AG08396 (cell line): ENCODE measurements around the gene CFHR2.

Source experiments
- DNase-seq: peaks from one replicate; pipeline ENCODE4 v3.0.0; 2012; ENCODE audit warnings: low spot score, mixed read lengths

CFHR2 gene

DNA sequence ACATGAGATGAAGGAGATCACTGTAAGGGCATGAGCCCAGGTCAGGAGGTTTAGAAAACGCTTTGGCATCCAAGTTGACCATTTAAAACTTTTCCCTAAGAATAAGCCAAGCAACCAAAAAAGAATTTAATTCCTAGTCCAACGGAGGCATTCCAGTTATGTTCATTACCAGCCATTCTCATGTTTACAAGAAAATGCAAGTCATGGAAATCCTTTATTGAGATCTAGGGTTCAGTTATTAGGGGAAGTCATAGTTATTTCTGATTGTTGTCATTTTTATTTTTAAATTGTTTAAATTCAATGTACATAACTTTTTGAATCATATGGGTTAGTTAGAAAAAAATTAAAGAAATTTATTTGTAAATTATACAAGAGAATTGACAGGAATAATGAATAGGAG is 58.3 kb downstream of the CFHR2 start:
- no peak for DNase-seq

DNA sequence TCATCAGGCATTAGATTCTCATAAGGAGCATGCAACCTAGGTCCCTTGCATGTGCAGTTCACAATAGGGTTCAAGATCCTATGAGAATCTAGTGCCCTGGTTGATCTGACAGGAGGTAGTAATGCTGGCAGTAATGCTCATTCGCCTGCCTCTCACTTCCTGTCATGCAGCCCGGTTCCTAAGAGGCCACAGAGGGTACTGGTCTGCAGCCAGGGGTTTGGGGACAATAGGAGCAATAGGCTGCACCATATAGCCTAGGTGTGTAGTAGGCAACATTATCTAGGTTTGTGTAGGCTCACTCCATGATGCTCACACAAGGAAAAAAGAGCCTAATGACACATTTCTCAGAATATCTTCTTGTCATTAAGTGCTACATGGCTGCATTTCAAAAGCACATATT is 59.6 kb downstream of the CFHR2 start:
- no peak for DNase-seq

- DNase-seq = no peak
Measured at GRCh38 chr1:197008861-197009260, 65.3 kb downstream of the CFHR2 start.
